Smooth muscle cell of the umbilical artery (primary cell): ENCODE measurements around the gene SEBOX. TPM values are rescaled to one million over a fixed set of nuclear protein-coding genes. Genes with fewer than 3 reads are reported as not detected.

Source experiments
- total RNA-seq: library from RNA; depleted of rRNA; stranded (reverse); fragments of >200 nt; gene quantifications from 2 replicates; pipeline ENCODE4 v1.2.3, GENCODE V29; 2014

The SEBOX gene, protein sequence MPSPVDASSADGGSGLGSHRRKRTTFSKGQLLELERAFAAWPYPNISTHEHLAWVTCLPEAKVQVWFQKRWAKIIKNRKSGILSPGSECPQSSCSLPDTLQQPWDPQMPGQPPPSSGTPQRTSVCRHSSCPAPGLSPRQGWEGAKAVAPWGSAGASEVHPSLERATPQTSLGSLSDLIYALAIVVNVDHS
- not detected in 2 replicates for total RNA-seq

DNA sequence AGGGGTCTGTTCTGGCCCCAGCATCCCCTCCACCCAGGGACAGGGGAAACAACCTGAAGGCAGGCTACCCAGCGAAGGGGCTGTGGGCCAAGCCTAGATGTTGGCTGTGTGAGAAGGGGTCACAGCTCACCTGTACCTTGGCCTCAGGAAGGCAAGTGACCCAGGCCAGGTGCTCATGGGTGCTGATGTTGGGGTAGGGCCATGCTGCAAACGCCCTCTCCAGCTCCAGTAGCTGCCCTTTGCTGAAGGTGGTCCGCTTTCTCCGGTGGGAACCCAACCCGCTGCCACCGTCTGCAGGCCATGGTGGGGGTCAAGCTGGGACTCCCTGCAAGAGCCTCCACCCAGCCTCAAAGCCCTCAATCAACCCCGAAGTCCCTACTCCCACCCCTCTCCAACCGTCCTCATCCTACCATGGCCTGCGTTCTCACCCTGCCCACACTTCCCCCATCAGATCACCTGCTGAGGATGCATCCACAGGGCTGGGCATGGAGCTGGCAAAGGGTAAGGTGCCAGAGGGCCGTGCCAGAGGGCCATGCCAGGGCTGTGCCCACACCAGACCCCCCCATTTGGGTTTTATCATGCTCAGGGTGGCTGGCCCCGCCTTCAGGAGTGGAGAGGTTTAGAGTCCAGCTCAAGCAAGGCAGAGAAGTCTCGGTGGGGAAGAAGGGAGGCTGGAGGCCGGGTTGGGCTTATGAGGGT lies at the start of gene SEBOX:
Gene SEBOX, minus strand, starts transcription at position 535 of the 699 bp plus-strand sequence. Its CDS starts 48 bp downstream, at position 487.

GRCh38 chr17:28405632-28406472 lies 40.9 kb upstream of the SEBOX start, which contains the start of gene SLC46A1:
TSS of gene SLC46A1 (minus strand) at chr17:28406212. CDS start at chr17:28406114, 98 bp downstream.

GRCh38 chr17:28371245-28372202 lies 6.5 kb upstream of the SEBOX start, which contains the start of gene SARM1:
TSS of gene SARM1 (plus strand) at chr17:28371694. CDS start at chr17:28372033, 339 bp downstream.

GRCh38 chr17:28370035-28370743 lies 5.2 kb upstream of the SEBOX start, which contains the start of gene VTN:
TSS of gene VTN (minus strand) at chr17:28370307. CDS start at chr17:28370203, 104 bp downstream.

DNA sequence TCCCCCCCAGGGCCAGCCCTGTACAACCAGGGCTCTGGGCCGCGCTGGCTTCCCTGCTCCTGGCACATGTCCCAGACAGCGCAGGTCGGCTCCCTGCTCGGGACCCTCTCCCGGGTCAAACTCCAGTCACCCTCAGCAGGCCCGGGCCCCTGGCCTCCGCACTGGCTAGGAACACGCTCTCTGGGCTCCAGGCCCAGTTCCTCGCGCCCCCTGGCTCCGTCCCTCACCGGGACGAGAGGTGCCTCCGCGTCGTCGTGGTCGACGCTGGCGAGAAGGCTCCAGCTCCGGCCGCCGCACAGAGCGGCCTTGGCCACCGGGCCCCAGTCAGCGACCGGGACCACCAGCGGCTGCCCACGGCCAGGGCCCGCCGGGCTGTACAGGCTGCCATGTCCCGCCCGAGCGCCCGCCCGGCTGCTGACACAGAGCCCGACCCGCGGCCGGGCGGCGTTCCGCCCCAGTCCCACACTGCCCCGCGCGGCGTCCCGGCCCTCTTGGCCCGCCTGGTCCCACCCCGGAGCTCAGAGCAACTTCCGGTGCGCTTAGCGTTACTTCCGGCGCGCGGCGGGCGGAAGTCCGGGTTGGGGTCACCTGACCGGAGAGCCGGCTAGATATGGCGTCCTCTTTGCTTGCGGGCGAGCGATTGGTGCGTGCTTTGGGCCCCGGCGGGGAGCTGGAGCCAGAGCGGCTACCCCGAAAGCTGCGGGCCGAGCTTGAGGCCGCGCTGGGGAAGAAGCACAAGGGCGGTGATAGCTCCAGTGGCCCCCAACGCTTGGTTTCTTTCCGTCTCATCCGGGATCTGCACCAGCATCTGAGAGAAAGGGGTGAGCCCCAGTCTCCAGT lies 7.7 kb downstream of the SEBOX start, which contains the start of gene POLDIP2:
Gene POLDIP2, minus strand, starts transcription at position 467 of the 840 bp plus-strand sequence. Its CDS starts 79 bp downstream, at position 388.

DNA sequence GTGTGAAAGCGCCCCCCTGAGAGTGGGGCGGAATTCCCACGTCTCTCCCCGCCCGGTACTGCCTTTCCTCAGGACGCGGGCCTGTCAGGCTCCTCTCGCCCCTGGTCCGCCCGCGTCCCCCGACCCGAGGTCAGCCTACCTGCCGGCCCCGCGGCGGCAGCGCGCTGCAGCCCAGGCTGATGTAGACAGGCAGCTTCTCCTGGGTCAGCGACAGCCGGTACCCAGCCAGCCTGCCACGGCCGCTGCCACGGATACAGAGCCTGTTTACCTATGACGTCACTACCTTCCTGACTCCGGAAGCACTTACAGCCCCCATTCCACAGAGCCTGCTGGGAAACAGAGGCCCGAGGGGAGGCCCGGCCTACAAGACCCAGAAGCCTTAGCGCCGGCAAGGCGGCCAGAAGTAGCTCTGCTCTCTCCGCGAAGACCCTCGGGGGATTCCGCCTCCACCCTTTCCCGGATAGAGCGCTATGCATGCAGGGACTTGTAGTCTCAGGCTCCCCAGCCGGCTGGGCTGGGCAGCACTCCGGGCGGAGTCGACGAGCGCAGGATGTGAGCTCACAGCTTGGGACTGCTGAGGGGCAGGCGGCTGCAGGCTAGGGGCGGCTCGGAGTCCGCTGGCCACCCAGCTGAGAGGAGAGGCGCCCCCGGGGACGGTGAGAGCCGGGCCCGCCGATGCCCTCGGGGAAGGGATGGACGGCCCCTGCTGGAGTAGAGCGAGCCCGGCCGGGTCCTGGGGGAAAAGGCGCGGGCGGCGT lies 29.6 kb downstream of the SEBOX start, which contains the start of the genes IFT20 and TNFAIP1:
Gene IFT20, minus strand, starts transcription at position 272 of the 758 bp plus-strand sequence. CDS start 3,487 bp downstream, outside the sequence.
Gene TNFAIP1, plus strand, starts transcription at position 561 of the 758 bp plus-strand sequence. CDS start 3,761 bp downstream, outside the sequence.

GRCh38 chr17:28318759-28319597 lies 46.0 kb downstream of the SEBOX start, which contains the start of gene TMEM97:
TSS of gene TMEM97 (plus strand) at chr17:28319200. CDS start at chr17:28319240, 40 bp downstream.

Other genes with a start within 250 kb of the SEBOX start
- gene TMEM97, start 46.0 kb downstream of the SEBOX start, total RNA-seq = 8.0 and 22.3 TPM in 2 replicates
- gene IFT20, start 29.7 kb downstream of the SEBOX start, total RNA-seq = 54.5 and 101 TPM in 2 replicates
- 25.2 and 52.2 TPM in 2 replicates for gene TNFAIP1, start 29.4 kb downstream of the SEBOX start, total RNA-seq
- 61.2 and 74.0 TPM in 2 replicates for gene POLDIP2, start 7.7 kb downstream of the SEBOX start, total RNA-seq
- 3.4 and 51.4 TPM in 2 replicates for gene VTN, start 5.1 kb upstream of the SEBOX start, total RNA-seq
- gene SARM1, start 6.5 kb upstream of the SEBOX start, total RNA-seq = 16.6 and 21.8 TPM in 2 replicates
- 10.1 and 12.1 TPM in 2 replicates for gene SLC46A1, start 41.0 kb upstream of the SEBOX start, total RNA-seq
- gene SLC13A2, start 108.4 kb upstream of the SEBOX start, total RNA-seq = not detected in 2 replicates
- gene FOXN1, start 141.1 kb upstream of the SEBOX start, total RNA-seq = not detected in 2 replicates
- 26.7 and 31.0 TPM in 2 replicates for gene UNC119, start 187.4 kb upstream of the SEBOX start, total RNA-seq
- 107 and 165 TPM in 2 replicates for gene PIGS, start 206.3 kb upstream of the SEBOX start, total RNA-seq
- gene ALDOC, start 211.7 kb upstream of the SEBOX start, total RNA-seq = 139 and 187 TPM in 2 replicates
- 5.6 and 25.5 TPM in 2 replicates for gene SPAG5, start 233.8 kb upstream of the SEBOX start, total RNA-seq
- 7.7 and 13.2 TPM in 2 replicates for gene RSKR, start 249.0 kb upstream of the SEBOX start, total RNA-seq